ENCODE measurements around the gene GULP1. TPM values are rescaled to one million over a fixed set of nuclear protein-coding genes. Genes with fewer than 3 reads are reported as not detected.
A peak's percentile ranks its signal among the peaks of the same experiment; 100 is the strongest.

GULP1 gene
- total RNA-seq, 1 experiment from 2014 or later, result 140 TPM

- Histone ChIP-seq H3K9me3 (ENCODE audit: control insufficient read depth, low read depth, low read length) (no peaks in the 10 kb centered on the region), H2BK12ac (ENCODE audit: insufficient read length, low read depth, low read length) (no peak overlapping the region), H2AK5ac (ENCODE audit: insufficient read length, low read length) (no peak overlapping the region), H3K79me1 (ENCODE audit: insufficient read depth, low read depth, low read length, poor library complexity, severe bottlenecking) (no peaks in the 10 kb centered on the region), H2BK15ac (ENCODE audit: low read depth, low read length) (no peak overlapping the region), H3K14ac (ENCODE audit: insufficient read depth, low read length) (no peak overlapping the region), H4K91ac (ENCODE audit: insufficient read length, low read depth, low read length) (no peak overlapping the region), H3K23ac (ENCODE audit: insufficient read length, low read depth, low read length) (no peak overlapping the region), H4K8ac (replicated peaks; ENCODE audit: insufficient read length, low read depth, low read length) (no peak overlapping the region), H3K18ac (ENCODE audit: insufficient read length, low read depth, low read length) (no peak overlapping the region), H2BK5ac (ENCODE audit: insufficient read length, low read length) (no peak overlapping the region), H2BK120ac (ENCODE audit: low read depth, low read length, poor library complexity, severe bottlenecking) (no peak overlapping the region), H4K5ac (ENCODE audit: insufficient read length, low read depth, low read length) (no peak overlapping the region), H3K4ac (ENCODE audit: low read depth, low read length) (no peak overlapping the region), H3K4me1 (ENCODE audit: insufficient read depth, low read length) (0 out of 2 replicates have a peak, but pooled peaks cover 2% of the 10 kb centered on the region), H3T11ph (ENCODE audit: low read length) (no peak overlapping the region), H2BK20ac (ENCODE audit: low read depth, low read length, poor library complexity, severe bottlenecking) (no peak overlapping the region), H3K79me2 (ENCODE audit: insufficient read depth, low read length) (peaks cover 4% of the 10 kb centered on the region; the same call in 1 of the 2 replicates), H3K4me2 (ENCODE audit: insufficient read depth, insufficient read length, low read length) (no peak overlapping the region), H2AFZ (ENCODE audit: low read length) (no peak overlapping the region), H3K27me3 (ENCODE audit: insufficient read depth, low read length) (no peaks in the 10 kb centered on the region), H3K56ac (ENCODE audit: insufficient read length, low read depth, low read length) (no peak overlapping the region), H3K27ac (ENCODE audit: insufficient read length, low read depth, low read length) (no peak overlapping the region), H3K23me2 (ENCODE audit: insufficient read length, low read depth, low read length, poor library complexity, severe bottlenecking) (no peaks in the 10 kb centered on the region), H3K9ac (ENCODE audit: extremely low read depth, insufficient read length, low read length) (no peak overlapping the region), H4K20me1 (ENCODE audit: control insufficient read depth, insufficient read depth, insufficient read length) (no peaks in the 10 kb centered on the region)
- no peak for TF ChIP-seq CTCF (conservative IDR thresholded peaks at IDR 0.05)
- Mint-ChIP-seq H3K27ac (peak overlapping the region in 1 of 3 experiments; percentile 65; a peak in 2 of 7 replicates), H3K36me3 (ENCODE audit: insufficient read depth in 1 of 3, low read depth in 3 of 3) (peaks cover 0 to 5% (median 2%) of the 10 kb centered on the region in 3 experiments; a peak in 4 of 7 replicates), H3K4me1 (peaks cover 50 to 57% of the 10 kb centered on the region in 2 experiments), H3K4me3 (no peak overlapping the region), H3K27me3 (ENCODE audit: low read depth) (no peaks in the 10 kb centered on the region), H3K9me3 (no peaks in the 10 kb centered on the region; a peak in 1 of 5 replicates)
- no peak for DNase-seq
These were observed 148.3 kb downstream of the GULP1 start for GRCh38 chr2:188439986-188440385.
